ENCODE measurements around the gene RPH3AL.

Gene RPH3AL

GRCh38 chr17:269616-270514 lies 82.7 kb downstream of the RPH3AL start:
- no peak for DNase-seq (ENCODE audit: low spot score)
- CTCF ChIA-PET: interaction anchor here (0.7 kb wide), 1 partner anchor 955 kb away, joined by 3 read pairs; no protein-coding TSS in a partner anchor

GRCh38 chr17:266701-267667 lies 85.6 kb downstream of the RPH3AL start:
- no peak for DNase-seq (ENCODE audit: low spot score)
- no peak overlapping the region for H3K27ac ChIP-seq
- ChIA-PET CTCF (no interaction called here), POLR2A (ENCODE audit: low non-redundant PET) (no interaction called here)
- TF ChIP-seq CTCF (conservative IDR thresholded peaks at IDR 0.05; ENCODE audit: low read depth): no peak

More at GRCh38 chr17:269616-270514, 82.7 kb downstream of the RPH3AL start:
- no peak overlapping the region for H3K27ac ChIP-seq
- no peak for TF ChIP-seq CTCF (conservative IDR thresholded peaks at IDR 0.05; ENCODE audit: low read depth)
- POLR2A ChIA-PET (ENCODE audit: low non-redundant PET): no interaction called here

- H3K27ac ChIP-seq: no peak overlapping the region
- POLR2A ChIA-PET (ENCODE audit: low non-redundant PET): no interaction called here
- no peak for TF ChIP-seq CTCF (conservative IDR thresholded peaks at IDR 0.05; ENCODE audit: low read depth)
- no peak for DNase-seq (ENCODE audit: low spot score)
- CTCF ChIA-PET: no interaction called here
These were observed 86.4 kb downstream of the RPH3AL start for GRCh38 chr17:266219-266618.

- TF ChIP-seq CTCF (conservative IDR thresholded peaks at IDR 0.05; ENCODE audit: low read depth): no peak
- ChIA-PET CTCF (interaction anchor here (0.6 kb wide), 1 partner anchor 26 kb away, joined by 4 read pairs; no protein-coding TSS in a partner anchor), POLR2A (ENCODE audit: low non-redundant PET) (no interaction called here)
- no peak overlapping the region for H3K27ac ChIP-seq
- DNase-seq (ENCODE audit: low spot score): no peak
These were observed 86.9 kb downstream of the RPH3AL start for GRCh38 chr17:265718-266117.

- no peak overlapping the region for H3K27ac ChIP-seq
- no peak for DNase-seq (ENCODE audit: low spot score)
- TF ChIP-seq CTCF (conservative IDR thresholded peaks at IDR 0.05; ENCODE audit: low read depth): no peak
- ChIA-PET CTCF (interaction anchor here (0.6 kb wide), 1 partner anchor 20 kb away, joined by 3 read pairs; no protein-coding TSS in a partner anchor), POLR2A (ENCODE audit: low non-redundant PET) (no interaction called here)
These were observed 88.8 kb downstream of the RPH3AL start for GRCh38 chr17:263773-264172.

GRCh38 chr17:263271-263670 lies 89.3 kb downstream of the RPH3AL start:
- no peak for TF ChIP-seq CTCF (conservative IDR thresholded peaks at IDR 0.05; ENCODE audit: low read depth)
- H3K27ac ChIP-seq: no peak overlapping the region
- ChIA-PET CTCF (no interaction called here), POLR2A (ENCODE audit: low non-redundant PET) (no interaction called here)
- no peak for DNase-seq (ENCODE audit: low spot score)
